ENCODE results near the gene CDHR2.

CDHR2 gene

GRCh38 chr5:176624142-176624541, 75.0 kb downstream of the CDHR2 start:
- DNase-seq, result no peak

GRCh38 chr5:176624938-176625337, 75.8 kb downstream of the CDHR2 start:
- no peak for DNase-seq

GRCh38 chr5:176625512-176625911, 76.4 kb downstream of the CDHR2 start:
- DNase-seq, result no peak

- DNase-seq, result no peak
Observed at GRCh38 chr5:176625966-176626875, 77.1 kb downstream of the CDHR2 start.

- DNase-seq, result no peak
Observed at GRCh38 chr5:176626876-176627236, 77.7 kb downstream of the CDHR2 start.

GRCh38 chr5:176627582-176627981, 78.4 kb downstream of the CDHR2 start:
- no peak for DNase-seq

GRCh38 chr5:176628406-176629228, 79.5 kb downstream of the CDHR2 start:
- DNase-seq, result no peak

GRCh38 chr5:176629317-176629852, 80.2 kb downstream of the CDHR2 start:
- no peak for DNase-seq

GRCh38 chr5:176629853-176630680, 80.9 kb downstream of the CDHR2 start, which contains the start of the genes EIF4E1B and SNCB:
Gene EIF4E1B (plus strand): TSS chr5:176630675. CDS start chr5:176642788, 12,113 bp downstream.
Gene SNCB (minus strand): TSS chr5:176630534. CDS start chr5:176629654, 880 bp downstream.
- DNase-seq, result peak; percentile 80

GRCh38 chr5:176630681-176631222, 81.6 kb downstream of the CDHR2 start:
- DNase-seq, result no peak

GRCh38 chr5:176631383-176632200, 82.5 kb downstream of the CDHR2 start:
- no peak for DNase-seq

- peak; percentile 28 for DNase-seq
Observed at GRCh38 chr5:176632745-176633144, 83.6 kb downstream of the CDHR2 start.

GRCh38 chr5:176633598-176633997, 84.5 kb downstream of the CDHR2 start:
- no peak for DNase-seq

GRCh38 chr5:176636426-176636825, 87.3 kb downstream of the CDHR2 start:
- no peak for DNase-seq

GRCh38 chr5:176637556-176637955, 88.4 kb downstream of the CDHR2 start:
- no peak for DNase-seq

GRCh38 chr5:176638437-176638836, 89.3 kb downstream of the CDHR2 start:
- DNase-seq, result no peak

- DNase-seq, result no peak
Observed at GRCh38 chr5:176639208-176639607, 90.1 kb downstream of the CDHR2 start.

GRCh38 chr5:176639981-176640380, 90.8 kb downstream of the CDHR2 start:
- no peak for DNase-seq

- DNase-seq, result no peak
Observed at GRCh38 chr5:176640616-176641015, 91.5 kb downstream of the CDHR2 start.

- no peak for DNase-seq
Observed at GRCh38 chr5:176642675-176643490, 93.7 kb downstream of the CDHR2 start.
